ENCODE data around the gene BCAP29. TPM values are rescaled to one million over a fixed set of nuclear protein-coding genes. Genes with fewer than 3 reads are reported as not detected.

The BCAP29 gene
- polyA plus RNA-seq, 1 of the 3 experiments (the other 2 are of a cell fraction) = 29.2 TPM

- no peak overlapping the region for H2AFZ ChIP-seq (ENCODE audit: low read depth)
- H3K4me1 ChIP-seq (ENCODE audit: control insufficient read depth in 1 of 2, insufficient read depth in 2 of 2, low read depth in 1 of 2, low read length in 1 of 2) = peaks cover 6 to 8% of the 10 kb centered on the region in 2 experiments; a peak in 3 of 4 replicates
- ChIA-PET CTCF (no interaction called here), POLR2A (no interaction called here)
- H3K27ac ChIP-seq (ENCODE audit: low read depth in 2 of 2, low read length in 1 of 2) = 0 out of 4 replicates have a peak overlapping the region, but pooled peaks of 1 of the 2 experiments have one; percentile 13
- 80% methylated on average over 1 of the region's 1 CpG for whole genome bisulfite sequencing (ENCODE audit: low lambda C conversion rate)
- H3K9me2 ChIP-seq = no peaks in the 10 kb centered on the region
- no peak for DNase-seq
- no peaks in the 10 kb centered on the region for H3K79me2 ChIP-seq (ENCODE audit: insufficient read depth)
- no peaks in the 10 kb centered on the region for H3K9me3 ChIP-seq
- no peak overlapping the region for H3K9ac ChIP-seq
- peaks cover 14% of the 10 kb centered on the region for H3F3A ChIP-seq (replicated peaks; ENCODE audit: insufficient read depth)
- no peak overlapping the region for H3K4me2 ChIP-seq
- no peak overlapping the region for H3K4me3 ChIP-seq (ENCODE audit: low read depth in 2 of 2, low read length in 1 of 2)
- no peaks in the 10 kb centered on the region for H3K27me3 ChIP-seq (ENCODE audit: insufficient read depth)
- peaks cover 27 to 30% of the 10 kb centered on the region in 2 experiments for H3K36me3 ChIP-seq (replicated peaks in 1 of 2; ENCODE audit: control insufficient read depth in 1 of 2, insufficient read depth in 2 of 2, low read length in 1 of 2)
- no peaks in the 10 kb centered on the region for H4K20me1 ChIP-seq (ENCODE audit: insufficient read depth)
- no peak for TF ChIP-seq GATA2 (CRISPR knock-in tag; IDR thresholded peaks at IDR 0.05)
- TF ChIP-seq TCF12 (IDR thresholded peaks at IDR 0.05) = no peak
- no peak for TF ChIP-seq ZBTB33 (IDR thresholded peaks at IDR 0.05; ENCODE audit: borderline replicate concordance, low read depth)
- no peak for TF ChIP-seq IRF3 (IDR thresholded peaks at IDR 0.05; ENCODE audit: low read depth, low read length)
- TF ChIP-seq CTCF (IDR thresholded peaks at IDR 0.05) = no peak
- no peak for TF ChIP-seq MEF2A (IDR thresholded peaks at IDR 0.05; ENCODE audit: borderline replicate concordance, low read depth)
Measured at GRCh38 chr7:107622429-107622828, 42.4 kb downstream of the BCAP29 start.

DNA sequence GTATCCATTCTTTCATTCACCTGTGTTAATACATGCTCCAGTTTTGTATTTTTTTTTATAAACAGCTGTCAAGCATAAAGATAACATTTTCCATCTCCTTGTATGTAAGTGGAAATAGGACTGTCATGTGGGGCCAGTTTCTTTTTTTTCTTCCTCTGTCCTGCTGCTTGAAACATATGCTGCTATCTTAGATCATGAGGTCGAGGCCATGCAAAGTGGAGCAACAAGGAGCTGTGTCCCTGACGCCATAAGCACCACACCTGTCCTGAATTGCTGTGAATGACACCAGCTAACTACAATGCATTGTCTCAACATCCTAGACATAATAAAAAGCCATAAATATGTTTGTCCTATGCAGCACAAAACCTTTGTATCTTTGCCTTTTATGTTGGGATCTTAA is 42.8 kb downstream of the BCAP29 start:
- Histone ChIP-seq H4K20me1 (ENCODE audit: insufficient read depth) (no peaks in the 10 kb centered on the region), H3K36me3 (replicated peaks in 1 of 2; ENCODE audit: control insufficient read depth in 1 of 2, insufficient read depth in 2 of 2, low read length in 1 of 2) (peaks cover 22 to 29% of the 10 kb centered on the region in 2 experiments), H3K4me3 (ENCODE audit: low read depth in 2 of 2, low read length in 1 of 2) (no peak overlapping the region), H3F3A (replicated peaks; ENCODE audit: insufficient read depth) (peaks cover 14% of the 10 kb centered on the region), H2AFZ (ENCODE audit: low read depth) (no peak overlapping the region), H3K9ac (no peak overlapping the region), H3K27ac (ENCODE audit: low read depth in 2 of 2, low read length in 1 of 2) (no peak overlapping the region), H3K9me2 (no peaks in the 10 kb centered on the region), H3K79me2 (ENCODE audit: insufficient read depth) (no peaks in the 10 kb centered on the region), H3K27me3 (ENCODE audit: insufficient read depth) (no peaks in the 10 kb centered on the region), H3K4me1 (ENCODE audit: control insufficient read depth in 1 of 2, insufficient read depth in 2 of 2, low read depth in 1 of 2, low read length in 1 of 2) (peaks cover 4 to 8% of the 10 kb centered on the region in 2 experiments; a peak in 3 of 4 replicates), H3K4me2 (no peak overlapping the region), H3K9me3 (no peaks in the 10 kb centered on the region)
- no peak for DNase-seq
- ChIA-PET POLR2A (no interaction called here), CTCF (interaction anchor here (1.4 kb wide), 1 partner anchor 72 kb away, joined by 3 read pairs; no protein-coding TSS in a partner anchor)
- 93% methylated on average over 2 of the region's 2 CpGs for WGBS (ENCODE audit: low lambda C conversion rate)
- TF ChIP-seq CHD2 (IDR thresholded peaks at IDR 0.05; ENCODE audit: low read length, partially characterized antibody) (no peak), GATA2 (CRISPR knock-in tag; IDR thresholded peaks at IDR 0.05) (no peak), MXI1 (IDR thresholded peaks at IDR 0.05; ENCODE audit: low read depth, low read length) (no peak), RFX5 (IDR thresholded peaks at IDR 0.05; ENCODE audit: low read length) (no peak), USF1 (IDR thresholded peaks at IDR 0.05; ENCODE audit: borderline replicate concordance, low read depth) (no peak), SMC3 (IDR thresholded peaks at IDR 0.05; ENCODE audit: low read depth, low read length) (no peak), YY1 (IDR thresholded peaks at IDR 0.05; ENCODE audit: low read depth) (no peak), NFIC (IDR thresholded peaks at IDR 0.05; ENCODE audit: borderline replicate concordance) (no peak), EZH2phosphoT487 (IDR thresholded peaks at IDR 0.05; ENCODE audit: borderline replicate concordance, low read depth) (no peak), FOXM1 (IDR thresholded peaks at IDR 0.05; ENCODE audit: low read depth) (no peak), USF2 (IDR thresholded peaks at IDR 0.05; ENCODE audit: borderline replicate concordance, low read depth, low read length) (no peak), RXRA (IDR thresholded peaks at IDR 0.05; ENCODE audit: borderline replicate concordance, low read depth) (no peak)
- TF ChIP-seq, protein P1, sequence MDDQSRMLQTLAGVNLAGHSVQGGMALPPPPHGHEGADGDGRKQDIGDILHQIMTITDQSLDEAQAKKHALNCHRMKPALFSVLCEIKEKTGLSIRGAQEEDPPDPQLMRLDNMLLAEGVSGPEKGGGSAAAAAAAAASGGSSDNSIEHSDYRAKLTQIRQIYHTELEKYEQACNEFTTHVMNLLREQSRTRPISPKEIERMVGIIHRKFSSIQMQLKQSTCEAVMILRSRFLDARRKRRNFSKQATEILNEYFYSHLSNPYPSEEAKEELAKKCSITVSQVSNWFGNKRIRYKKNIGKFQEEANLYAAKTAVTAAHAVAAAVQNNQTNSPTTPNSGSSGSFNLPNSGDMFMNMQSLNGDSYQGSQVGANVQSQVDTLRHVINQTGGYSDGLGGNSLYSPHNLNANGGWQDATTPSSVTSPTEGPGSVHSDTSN (IDR thresholded peaks at IDR 0.05) = no peak
